GM12801 (cell line): ENCODE measurements around the gene KIAA2012.

Source experiments
- TF ChIP-seq, protein P1 (sequence below): IDR thresholded peaks from one replicate; pipeline ENCODE4 v1.5.1; 2011; ENCODE audit warnings: control low read depth; ENCODE audit not compliant: insufficient read length; ENCODE audit errors: extremely low read depth

KIAA2012 gene

DNA sequence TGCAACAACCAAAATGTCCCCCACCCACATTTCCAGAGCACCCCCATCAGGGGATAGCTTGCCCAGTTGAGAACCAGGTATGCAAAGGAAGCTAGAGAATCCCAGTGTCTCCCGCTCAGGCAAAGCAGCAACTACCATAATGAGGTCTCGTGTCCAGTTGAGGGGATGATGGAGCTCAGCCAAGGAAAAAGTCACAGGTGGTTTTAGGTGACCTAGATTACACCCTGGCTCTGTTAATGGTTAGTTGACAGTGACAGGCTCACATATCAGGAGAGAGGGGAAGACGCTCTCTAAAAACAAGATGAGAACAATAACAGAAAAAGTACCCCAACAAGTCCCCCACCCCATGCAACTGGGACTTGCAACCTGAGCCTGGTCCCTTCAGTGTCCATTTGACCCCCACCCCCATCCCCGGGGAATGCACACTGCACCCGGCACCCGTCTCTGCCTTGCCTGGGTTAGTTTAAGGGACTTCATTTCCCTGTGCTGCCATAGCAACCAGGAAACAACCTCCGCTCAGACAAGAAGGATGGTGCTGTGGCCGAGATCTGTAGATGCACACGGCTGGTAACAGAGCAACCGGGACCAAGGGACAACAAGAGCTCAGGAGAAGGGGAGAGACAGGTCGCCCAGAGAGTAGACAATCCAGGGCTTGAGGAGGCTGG is at the start of gene KIAA2012:
KIAA2012 (plus strand) TSS at position 519 of the 665 bp plus-strand sequence. CDS start 373 bp downstream, outside the sequence.
- TF ChIP-seq, protein P1, sequence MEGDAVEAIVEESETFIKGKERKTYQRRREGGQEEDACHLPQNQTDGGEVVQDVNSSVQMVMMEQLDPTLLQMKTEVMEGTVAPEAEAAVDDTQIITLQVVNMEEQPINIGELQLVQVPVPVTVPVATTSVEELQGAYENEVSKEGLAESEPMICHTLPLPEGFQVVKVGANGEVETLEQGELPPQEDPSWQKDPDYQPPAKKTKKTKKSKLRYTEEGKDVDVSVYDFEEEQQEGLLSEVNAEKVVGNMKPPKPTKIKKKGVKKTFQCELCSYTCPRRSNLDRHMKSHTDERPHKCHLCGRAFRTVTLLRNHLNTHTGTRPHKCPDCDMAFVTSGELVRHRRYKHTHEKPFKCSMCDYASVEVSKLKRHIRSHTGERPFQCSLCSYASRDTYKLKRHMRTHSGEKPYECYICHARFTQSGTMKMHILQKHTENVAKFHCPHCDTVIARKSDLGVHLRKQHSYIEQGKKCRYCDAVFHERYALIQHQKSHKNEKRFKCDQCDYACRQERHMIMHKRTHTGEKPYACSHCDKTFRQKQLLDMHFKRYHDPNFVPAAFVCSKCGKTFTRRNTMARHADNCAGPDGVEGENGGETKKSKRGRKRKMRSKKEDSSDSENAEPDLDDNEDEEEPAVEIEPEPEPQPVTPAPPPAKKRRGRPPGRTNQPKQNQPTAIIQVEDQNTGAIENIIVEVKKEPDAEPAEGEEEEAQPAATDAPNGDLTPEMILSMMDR, result no peak

DNA sequence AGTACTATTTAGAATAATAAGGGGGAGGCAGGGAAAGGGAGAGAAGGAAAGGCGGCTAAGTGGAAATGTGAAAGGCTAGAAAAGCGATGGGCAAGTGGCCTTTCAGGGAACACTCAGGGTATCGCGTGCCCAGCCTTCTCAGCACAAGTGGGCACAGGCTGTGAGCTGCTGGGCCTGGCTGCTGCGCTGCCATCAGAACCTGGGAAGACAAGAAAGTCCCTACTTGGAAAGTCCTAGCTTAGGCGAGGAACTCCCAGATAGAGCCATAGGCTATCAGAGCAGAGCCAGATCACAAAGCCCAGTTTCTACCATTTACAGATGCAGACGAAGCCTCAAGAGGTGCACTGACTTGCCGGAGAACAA is 49.2 kb upstream of the KIAA2012 start:
- TF ChIP-seq, protein P1, result no peak

DNA sequence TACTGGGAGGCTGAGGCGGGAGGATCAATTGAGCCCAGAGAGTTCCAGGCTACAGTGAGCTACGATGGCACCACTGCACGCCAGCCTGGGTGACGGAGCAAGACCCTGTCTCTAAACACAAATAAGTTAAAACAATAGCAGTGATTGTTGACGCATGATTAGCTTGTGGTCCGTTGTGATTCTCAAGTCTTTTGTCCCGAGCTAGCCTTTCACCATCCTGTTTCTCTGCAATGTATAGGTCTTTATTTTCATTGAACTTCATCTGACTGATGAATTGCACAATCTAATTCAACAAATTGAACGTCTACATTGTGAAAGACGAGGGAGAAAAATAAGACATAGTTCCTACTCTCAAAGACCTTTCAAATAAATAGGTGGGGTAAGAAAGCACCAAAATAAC is 48.2 kb upstream of the KIAA2012 start:
- TF ChIP-seq, protein P1, result no peak

DNA sequence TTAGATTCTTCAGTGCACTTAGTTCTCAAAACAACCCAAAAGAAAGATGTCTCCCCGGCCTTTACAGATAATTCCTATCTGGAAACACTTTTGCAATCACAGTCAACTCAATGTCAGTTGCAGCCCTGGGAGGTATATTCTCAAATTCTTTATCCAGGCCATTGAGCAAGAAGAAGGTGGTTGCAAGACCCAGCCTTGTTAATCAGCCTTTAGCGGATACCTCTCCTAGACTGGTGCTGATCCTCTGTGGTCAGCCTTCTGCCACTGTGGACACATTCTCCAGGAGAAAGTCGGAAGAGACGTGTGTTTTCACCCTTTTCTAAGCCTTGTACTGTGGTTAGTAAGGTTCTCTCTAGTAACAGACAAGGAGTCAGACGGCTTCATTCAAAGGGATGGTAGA is 47.2 kb upstream of the KIAA2012 start:
- TF ChIP-seq, protein P1, result no peak

DNA sequence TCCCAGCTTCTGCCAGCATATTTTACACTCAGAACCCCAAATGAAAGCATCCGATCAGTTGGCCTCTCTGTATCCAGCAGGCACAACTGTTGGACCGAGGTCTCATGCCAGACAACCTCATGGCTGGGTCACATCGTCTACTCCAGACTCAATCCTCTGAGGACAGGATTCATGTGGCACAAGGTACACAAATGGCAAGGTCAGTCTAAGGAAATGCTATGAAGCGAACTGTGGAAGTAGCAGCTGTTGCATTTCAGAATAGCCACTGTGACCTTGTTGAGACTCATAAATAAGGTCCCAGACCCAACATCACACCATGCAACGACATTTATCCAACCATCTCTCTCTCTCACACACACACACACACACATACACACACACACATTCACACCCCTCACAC is 46.5 kb upstream of the KIAA2012 start:
- TF ChIP-seq, protein P1, result no peak

DNA sequence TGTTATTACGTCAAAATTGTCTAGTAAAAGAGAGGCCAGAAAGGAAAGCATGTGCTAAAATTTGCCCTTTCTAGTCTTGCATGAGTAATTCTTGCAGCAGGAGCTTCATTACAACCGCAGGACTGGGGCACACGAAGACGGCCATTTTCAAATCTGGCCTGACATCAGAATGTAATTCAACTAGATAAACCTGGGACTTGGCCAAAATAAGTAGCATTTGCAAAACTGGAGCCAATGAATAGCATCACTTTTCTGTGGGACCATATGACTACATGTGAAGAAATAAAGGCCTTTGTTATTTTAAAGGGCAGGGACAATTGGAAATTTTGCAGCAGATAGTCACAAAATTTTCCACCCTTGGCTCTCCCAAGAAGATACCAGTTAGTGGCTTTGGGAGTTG is 42.4 kb upstream of the KIAA2012 start:
- TF ChIP-seq, protein P1, result no peak

DNA sequence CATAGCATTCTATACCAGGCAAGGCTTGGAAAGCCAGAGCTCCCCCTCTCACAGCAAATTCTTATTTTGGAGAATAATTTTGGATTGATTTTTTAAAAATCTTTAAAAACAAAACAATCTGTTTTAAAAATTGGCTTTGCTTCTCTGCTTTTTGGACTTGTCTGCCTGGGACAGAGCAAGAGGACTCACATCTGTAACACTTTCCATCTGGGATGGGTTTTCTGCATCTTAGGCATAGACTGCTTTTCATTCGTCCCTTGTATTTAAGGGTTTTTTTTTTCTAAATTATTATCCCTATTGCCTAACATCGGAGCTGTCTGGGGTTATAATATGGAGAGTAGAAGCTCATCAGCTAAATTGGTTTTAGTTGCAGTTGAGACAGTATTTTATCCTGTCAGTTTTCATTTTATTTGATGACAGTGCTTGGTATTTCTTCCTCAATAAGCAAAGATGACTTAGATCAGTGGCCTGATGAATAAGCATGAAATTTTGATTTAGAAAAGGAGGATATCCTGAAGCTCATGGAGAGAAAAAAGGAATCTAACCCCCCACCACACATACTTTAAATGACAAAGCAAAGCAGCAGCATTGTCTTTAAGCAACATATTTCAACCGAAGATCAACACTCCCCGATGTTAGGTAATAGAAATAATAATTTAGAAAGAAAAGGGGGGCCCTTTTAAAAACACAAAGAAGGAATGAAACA is 41.7 kb upstream of the KIAA2012 start:
- TF ChIP-seq, protein P1, result no peak
